H1 (cell line): ENCODE data around the gene SMIM38. TPM values are rescaled to one million over a fixed set of nuclear protein-coding genes. Genes with fewer than 3 reads are reported as not detected.

Source experiments
- CTCF ChIA-PET: fragments of 300-600 bp; sonication (Branson Sonifier 250); formaldehyde crosslinking; loops from one replicate; lab custom pipeline; 2021; ENCODE audit not compliant: partially characterized antibody; lab: Charles Lee
- POLR2A ChIA-PET: fragments of 300-600 bp; sonication (Branson Sonifier 250); formaldehyde crosslinking; loops from one replicate; lab custom pipeline; 2021; ENCODE audit warnings: inconsistent platforms; ENCODE audit not compliant: partially characterized antibody; lab: Charles Lee
- DNase-seq, 2 experiments: peaks; one replicate each; pipeline versions ENCODE4 v3.0.0 to v3.0.0-alpha.2; 2010 to 2022; ENCODE audit warnings: low spot score in 2 of 2, low read depth in 1 of 2, mixed read lengths in 1 of 2
- FAIRE-seq: peaks from 2 replicates; lab custom pipeline; 2011; peaks lifted over from hg19 to GRCh38; lab: Jason Lieb, UNC
- H2AFZ ChIP-seq: 2 replicates; pipeline ENCODE4 v1.8.1; 2012; ENCODE audit warnings: low read length, inconsistent platforms
- H2AK5ac ChIP-seq: 2 replicates; pipeline ENCODE4 v1.6.1; 2013; ENCODE audit warnings: low read depth, low read length
- H2BK120ac ChIP-seq: replicated peaks from 2 replicates; pipeline ENCODE3; 2013; ENCODE audit warnings: low read depth, low read length, inconsistent platforms
- H2BK12ac ChIP-seq: 2 replicates; pipeline ENCODE4 v1.6.1; 2013; ENCODE audit warnings: low read depth, low read length
- H2BK15ac ChIP-seq: 2 replicates; pipeline ENCODE4 v1.6.1; 2013; ENCODE audit warnings: low read length
- H2BK20ac ChIP-seq: 2 replicates; pipeline ENCODE4 v1.6.1; 2013; ENCODE audit warnings: low read length
- H2BK5ac ChIP-seq: 2 replicates; pipeline ENCODE4 v1.6.1; 2013; ENCODE audit warnings: low read depth, low read length
- H3K14ac ChIP-seq: 2 replicates; pipeline ENCODE4 v1.6.1; 2013; ENCODE audit warnings: inconsistent platforms; ENCODE audit not compliant: insufficient read length
- H3K18ac ChIP-seq: 2 replicates; pipeline ENCODE4 v1.6.1; 2013; ENCODE audit warnings: low read length; ENCODE audit errors: extremely low read depth
- H3K23ac ChIP-seq: 2 replicates; pipeline ENCODE4 v1.6.1; 2013; ENCODE audit warnings: inconsistent platforms; ENCODE audit not compliant: insufficient read length
- H3K23me2 ChIP-seq: 2 replicates; pipeline ENCODE4 v1.6.1; 2013; ENCODE audit warnings: low read depth, low read length
- H3K27ac ChIP-seq: 2 replicates; pipeline ENCODE4 v1.6.1; 2011; ENCODE audit warnings: low read depth, low read length, inconsistent platforms
- H3K27me3 ChIP-seq, 4 experiments: replicated peaks in 1 of 4; 1 replicate in 1 of 4; 2 replicates in 3 of 4; pipeline versions ENCODE4 v1.6.1 to v1.8.1; 2011 to 2013; ENCODE audit warnings: low read length in 3 of 4, mild to moderate bottlenecking in 3 of 4, inconsistent platforms in 2 of 4, mixed read lengths in 2 of 4, moderate library complexity in 1 of 4; ENCODE audit not compliant: control insufficient read depth in 3 of 4, insufficient read depth in 3 of 4; ENCODE audit errors: extremely low read depth in 1 of 4
- H3K36me3 ChIP-seq, 4 experiments: 2 replicates each; pipeline versions ENCODE4 v1.6.1 to v1.8.1; 2011 to 2013; ENCODE audit warnings: mild to moderate bottlenecking in 4 of 4, low read length in 3 of 4, moderate library complexity in 2 of 4, control low read depth in 1 of 4, inconsistent platforms in 1 of 4; ENCODE audit not compliant: insufficient read depth in 4 of 4, control insufficient read depth in 2 of 4
- H3K4ac ChIP-seq: replicated peaks from 2 replicates; pipeline ENCODE3; 2013; ENCODE audit warnings: low read length, low read depth, mixed read lengths, inconsistent platforms; ENCODE audit not compliant: insufficient read length
- H3K4me1 ChIP-seq, 4 experiments: replicated peaks in 1 of 4; 1 replicate in 1 of 4; 2 replicates in 3 of 4; pipeline versions ENCODE4 v1.6.1 to v1.8.1; 2011 to 2013; ENCODE audit warnings: low read length in 3 of 4, inconsistent platforms in 2 of 4, mixed read lengths in 1 of 4; ENCODE audit not compliant: insufficient read depth in 4 of 4, control insufficient read depth in 3 of 4
- H3K4me2 ChIP-seq, 2 experiments: 2 replicates each; pipeline versions ENCODE4 v1.6.1 to v1.8.1; 2011 to 2013; ENCODE audit warnings: low read depth in 2 of 2, low read length in 2 of 2, control low read depth in 1 of 2, inconsistent platforms in 1 of 2, mild to moderate bottlenecking in 1 of 2; ENCODE audit not compliant: insufficient read depth in 1 of 2
- H3K4me3 ChIP-seq, 4 experiments: fragments of 200-600, 300-600 bp in 1 of 4; sonication (generic), shearing (Covaris generic), sonication (Bioruptor Twin) in 1 of 4; 2 replicates each; pipeline versions ENCODE4 v1.5.1 to v1.8.1; 2011 to 2016; ENCODE audit warnings: low read length in 4 of 4, low read depth in 3 of 4, control low read depth in 2 of 4, inconsistent platforms in 2 of 4, mild to moderate bottlenecking in 2 of 4, mixed read lengths in 1 of 4, moderate library complexity in 1 of 4; ENCODE audit not compliant: insufficient read depth in 2 of 4; ENCODE audit errors: extremely low read depth in 1 of 4
- H3K56ac ChIP-seq: replicated peaks from 2 replicates; pipeline ENCODE3; 2013; ENCODE audit warnings: low read depth, mild to moderate bottlenecking, mixed read lengths, low read length, inconsistent platforms; ENCODE audit not compliant: insufficient read length
- H3K79me1 ChIP-seq: 2 replicates; pipeline ENCODE4 v1.6.1; 2013; ENCODE audit warnings: low read depth, low read length, control low read depth
- H3K79me2 ChIP-seq, 2 experiments: 2 replicates each; pipeline versions ENCODE4 v1.6.1 to v1.8.1; 2012 to 2013; ENCODE audit warnings: low read length in 2 of 2, mild to moderate bottlenecking in 2 of 2, inconsistent platforms in 1 of 2; ENCODE audit not compliant: insufficient read depth in 2 of 2, control insufficient read depth in 1 of 2
- H3K9ac ChIP-seq, 4 experiments: replicated peaks in 1 of 4; 1 replicate in 1 of 4; 2 replicates in 3 of 4; pipeline versions ENCODE4 v1.6.1 to v1.8.1; 2011 to 2013; ENCODE audit warnings: low read depth in 3 of 4, low read length in 3 of 4, control low read depth in 2 of 4, mild to moderate bottlenecking in 2 of 4, moderate library complexity in 2 of 4, inconsistent platforms in 1 of 4; ENCODE audit errors: extremely low read depth in 1 of 4
- H3K9me3 ChIP-seq, 2 experiments: 2 replicates each; pipeline versions ENCODE4 v1.6.1 to v1.8.1; 2012 to 2013; ENCODE audit warnings: mild to moderate bottlenecking in 2 of 2, moderate library complexity in 2 of 2, control low read depth in 1 of 2, inconsistent platforms in 1 of 2, low read depth in 1 of 2, low read length in 1 of 2, mixed read lengths in 1 of 2; ENCODE audit not compliant: insufficient read depth in 2 of 2
- H4K20me1 ChIP-seq, 2 experiments: replicated peaks in 1 of 2; 2 replicates each; pipeline versions ENCODE3 to v1.8.1; 2011 to 2013; ENCODE audit warnings: inconsistent platforms in 2 of 2, low read length in 2 of 2, mild to moderate bottlenecking in 1 of 2; ENCODE audit not compliant: insufficient read depth in 2 of 2, control insufficient read depth in 1 of 2
- H4K5ac ChIP-seq: 2 replicates; pipeline ENCODE4 v1.6.1; 2013; ENCODE audit warnings: low read length, low read depth, mixed read lengths, inconsistent platforms; ENCODE audit not compliant: insufficient read length
- H4K8ac ChIP-seq: 2 replicates; pipeline ENCODE4 v1.8.0; 2013; ENCODE audit warnings: mild to moderate bottlenecking, moderate library complexity, low read length, inconsistent platforms; ENCODE audit not compliant: insufficient read depth; ENCODE audit errors: extremely low read depth
- H4K91ac ChIP-seq: replicated peaks from 2 replicates; pipeline ENCODE3; 2013; ENCODE audit warnings: low read length, mixed read lengths, inconsistent platforms; ENCODE audit not compliant: insufficient read length
- CEBPB ChIP-seq: IDR thresholded peaks from 2 replicates; pipeline ENCODE4 v1.6.1; 2012; ENCODE audit warnings: low read depth, low read length
- CHD1 ChIP-seq: IDR thresholded peaks from 2 replicates; pipeline ENCODE4 v1.6.1; 2012; ENCODE audit warnings: low read depth, low read length, improper control_type of control experiment
- EP300 ChIP-seq, 2 experiments: IDR thresholded peaks; 1 replicate in 1 of 2; 2 replicates in 1 of 2; pipeline ENCODE4 v1.6.1; 2011 to 2012; ENCODE audit warnings: low read depth in 2 of 2, low read length in 2 of 2, mild to moderate bottlenecking in 2 of 2, borderline replicate concordance in 1 of 2, inconsistent platforms in 1 of 2, moderate library complexity in 1 of 2
- FOSL1 ChIP-seq: IDR thresholded peaks from 2 replicates; pipeline ENCODE4 v1.6.1; 2011; ENCODE audit warnings: mild to moderate bottlenecking, low read depth, low read length, moderate library complexity; ENCODE audit not compliant: insufficient read depth
- JUN ChIP-seq: IDR thresholded peaks from 2 replicates; pipeline ENCODE4 v1.6.1; 2011; ENCODE audit warnings: low read depth, mild to moderate bottlenecking, improper control_type of control experiment, low read length
- POLR2A ChIP-seq, 2 experiments: IDR thresholded peaks; 1 replicate in 1 of 2; 2 replicates in 1 of 2; pipeline ENCODE4 v1.6.1; 2011; ENCODE audit warnings: low read depth in 2 of 2, low read length in 2 of 2, mild to moderate bottlenecking in 2 of 2; ENCODE audit errors: control extremely low read depth in 1 of 2
- RNF2 ChIP-seq: fragments of 200-900, 300-1000 bp; sonication (generic); IDR thresholded peaks from 2 replicates; pipeline ENCODE4 v1.7.1; 2016; ENCODE audit warnings: borderline replicate concordance, low read depth, mild to moderate bottlenecking, antibody characterized with exemption, low read length; ENCODE audit not compliant: poor library complexity, severe bottlenecking; ENCODE audit errors: missing control alignments
- RXRA ChIP-seq: IDR thresholded peaks from 2 replicates; pipeline ENCODE4 v1.6.1; 2011; ENCODE audit warnings: low read depth, mild to moderate bottlenecking, low read length, moderate library complexity; ENCODE audit not compliant: insufficient read depth
- SP2 ChIP-seq: IDR thresholded peaks from 2 replicates; pipeline ENCODE4 v1.6.1; 2012; ENCODE audit warnings: mild to moderate bottlenecking, low read length, inconsistent platforms
- SRF ChIP-seq: IDR thresholded peaks from 2 replicates; pipeline ENCODE4 v1.6.1; 2011; ENCODE audit warnings: mild to moderate bottlenecking, low read depth, low read length, moderate library complexity
- SUZ12 ChIP-seq: fragments of 200-600 bp; sonication (generic); IDR thresholded peaks from 2 replicates; pipeline ENCODE4 v1.6.1; 2012; ENCODE audit warnings: mild to moderate bottlenecking, inconsistent platforms, low read length, moderate library complexity, mixed read lengths
- TAF7 ChIP-seq: optimal IDR thresholded peaks from 2 replicates; pipeline ENCODE3; 2011; ENCODE audit warnings: low read depth, mild to moderate bottlenecking, inconsistent platforms, low read length, moderate library complexity, borderline replicate concordance
- YY1 ChIP-seq: IDR thresholded peaks from 2 replicates; pipeline ENCODE4 v1.6.1; 2011; ENCODE audit warnings: low read depth, mild to moderate bottlenecking, low read length
- WGBS, 2 experiments: shearing (Covaris generic) in 1 of 2; methylation state at CpG; one replicate each; pipeline versions ENCODE4 v1.1.6 to v1.1.7; 2013 to 2015; ENCODE audit warnings: low lambda C conversion rate in 2 of 2, mixed read lengths in 2 of 2, inconsistent platforms in 1 of 2, low coverage in 1 of 2, missing lambda C conversion rate in 1 of 2; ENCODE audit not compliant: insufficient replicate concordance in 2 of 2, insufficient coverage in 1 of 2, insufficient read length in 1 of 2; ENCODE audit errors: extremely low coverage in 1 of 2, missing lambda C conversion rate in 1 of 2; 5-methylcytosine and 5-hydroxymethylcytosine counted together
- polyA plus RNA-seq, 7 experiments: library from polyadenylated mRNA; depleted of rRNA in 3 of 7; stranded (reverse) in 5 of 7; unstranded in 2 of 7; fragments of >200 nt in 5 of 7; fragments of 200-250 nt in 2 of 7; gene quantifications; 1 replicate in 5 of 7; 2 replicates in 1 of 7; 4 replicates in 1 of 7; pipeline versions ENCODE4 v1.2.1 to v1.2.3, GENCODE V29; 2011 to 2013; ENCODE audit warnings: missing spikeins in 2 of 7, mixed read lengths in 2 of 7
- total RNA-seq: library from RNA; stranded (reverse); fragmentation: NEBNext Ultra II Directional; extraction: Animal tissue kit (Norgen Biotek cat#: 25700); gene quantifications from 2 replicates; pipeline ENCODE4 v1.2.1, GENCODE V29; 2021

Gene SMIM38
- total and polyA plus RNA-seq, 2 of the 8 experiments (the other 6 are each of a cell fraction or from before 2014, with no cell fraction given): 0.17 to 0.20 TPM

GRCh38 chr11:69187540-69188065 is 31.9 kb downstream of the SMIM38 start:
- POLR2A ChIA-PET: no interaction called here
- no peaks in the 10 kb centered on the region for H3K36me3 ChIP-seq

More at GRCh38 chr11:69187540-69188065, 31.9 kb downstream of the SMIM38 start:
- DNase-seq (no peak), FAIRE-seq (no peak)
- no peaks in the 10 kb centered on the region for H4K20me1 ChIP-seq
- H3K23ac ChIP-seq: no peak overlapping the region
- no peak overlapping the region for H3K9ac ChIP-seq
- H3K27ac ChIP-seq: no peak overlapping the region
- CTCF ChIA-PET: interaction anchor here (1.1 kb wide), 1 partner anchor 12 kb away, joined by 3 read pairs; no protein-coding TSS in a partner anchor
- WGBS, 2 experiments: 89% methylated on average over 7 of the region's 7 CpGs; no CpG with 5 or more reads in 1 of the 2 experiments
- no peak overlapping the region for H2BK5ac ChIP-seq
- no peak overlapping the region for H3K4ac ChIP-seq
- H3K4me3 ChIP-seq: no peak overlapping the region
- H3K4me1 ChIP-seq: no peaks in the 10 kb centered on the region
- no peak overlapping the region for H3K56ac ChIP-seq
- H2BK15ac ChIP-seq: no peak overlapping the region
- H3K14ac ChIP-seq: no peak overlapping the region
- no peak overlapping the region for H3K18ac ChIP-seq
- H3K79me2 ChIP-seq: no peaks in the 10 kb centered on the region
- H4K8ac ChIP-seq: no peak overlapping the region
- no peaks in the 10 kb centered on the region for H3K27me3 ChIP-seq
- no peak overlapping the region for H4K91ac ChIP-seq
- H3K23me2 ChIP-seq: peaks cover 4% of the 10 kb centered on the region; the same call in 1 of the 2 replicates
- no peak overlapping the region for H4K5ac ChIP-seq
- TF ChIP-seq SUZ12 (no peak), CEBPB (no peak), JUN (no peak), EP300 (IDR thresholded peaks at IDR 0.05; ENCODE audit: borderline replicate concordance in 1 of 2, low read depth in 2 of 2, low read length in 2 of 2) (no peak), RXRA (no peak), SP2 (no peak), CHD1 (no peak), POLR2A (IDR thresholded peaks at IDR 0.05; ENCODE audit: control extremely low read depth in 1 of 2, low read depth in 2 of 2, low read length in 2 of 2) (no peak), RNF2 (no peak), SRF (no peak), YY1 (no peak), TAF7 (no peak), FOSL1 (no peak)
- H2BK12ac ChIP-seq: no peak overlapping the region
- no peak overlapping the region for H2BK20ac ChIP-seq
- peaks cover 0 to 4% of the 10 kb centered on the region in 2 experiments; a peak in 1 of 4 replicates for H3K9me3 ChIP-seq
- H3K4me2 ChIP-seq: no peak overlapping the region
- H2AK5ac ChIP-seq: no peak overlapping the region
- H2AFZ ChIP-seq: no peak overlapping the region
- no peak overlapping the region for H2BK120ac ChIP-seq
- no peaks in the 10 kb centered on the region for H3K79me1 ChIP-seq
